Ovary (tissue), 3 donors: ENCODE results near the gene TUBB4B.

Experiments
- CTCF ChIP-seq, 3 donors: fragments of 450-650 bp in 2 of 3; fragments of 200-600 bp in 1 of 3; IDR thresholded peaks; one replicate each; pipeline versions ENCODE4 v1.5.1 to v1.8.0; 2016 to 2022; ENCODE audit warnings: antibody characterized with exemption in 3 of 3, mild to moderate bottlenecking in 1 of 3
- EP300 ChIP-seq: sonication (generic); formaldehyde crosslinking; IDR thresholded peaks from one replicate; pipeline ENCODE4 v1.6.1; 2017; ENCODE audit warnings: antibody characterized with exemption
- POLR2A ChIP-seq: fragments of 450-650 bp; IDR thresholded peaks from one replicate; pipeline ENCODE4 v1.6.1; 2017; ENCODE audit warnings: antibody characterized with exemption, mild to moderate bottlenecking, moderate library complexity
- donor health status: DM: no; HTN: no; CAD: no.

DNA sequence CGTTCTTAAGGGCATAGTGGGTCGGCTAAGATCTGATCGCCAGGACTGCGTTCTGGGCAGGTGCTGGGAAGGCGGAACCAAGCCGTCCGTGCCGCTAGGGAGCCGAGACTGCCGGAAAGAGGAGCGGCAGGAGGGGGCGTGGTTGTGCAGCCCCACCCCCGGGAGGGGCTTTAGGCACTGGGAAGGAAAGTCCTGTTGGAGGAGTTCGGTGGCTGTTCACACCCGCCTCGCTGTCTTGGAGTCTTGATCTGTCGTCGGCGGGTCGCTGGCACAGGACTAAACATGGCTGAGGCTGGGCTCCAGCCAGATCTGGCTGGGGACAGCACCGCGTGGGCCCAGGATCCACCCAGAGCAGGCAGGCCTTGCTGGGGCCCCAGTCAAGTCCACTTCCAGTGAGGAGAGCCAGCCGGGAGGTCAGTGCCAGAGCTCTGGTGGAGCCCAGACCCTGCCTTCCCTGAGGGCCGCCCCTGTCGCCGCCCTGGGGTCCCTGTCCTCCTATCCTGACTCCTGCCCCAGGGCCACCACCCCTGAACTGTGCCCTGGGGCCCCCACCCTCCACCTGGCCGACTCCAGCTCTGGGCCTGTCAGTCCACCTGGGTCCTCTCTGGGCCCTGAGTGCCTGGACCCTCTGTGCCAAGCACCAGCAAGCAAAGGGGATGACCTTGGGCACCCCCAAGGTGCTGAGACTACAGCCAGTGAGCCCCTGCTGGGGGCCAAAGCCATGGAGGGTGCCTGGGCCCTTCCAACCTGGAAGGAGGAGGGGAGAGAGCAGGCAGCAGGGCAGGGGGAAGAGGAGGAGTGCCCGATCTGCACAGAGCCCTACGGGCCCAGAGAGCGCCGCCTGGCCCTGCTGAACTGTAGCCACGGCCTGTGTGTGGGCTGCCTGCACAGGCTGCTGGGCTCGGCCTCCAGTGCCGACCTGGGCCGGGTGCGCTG is 23.5 kb upstream of the TUBB4B start:
- TF ChIP-seq CTCF (IDR thresholded peaks at IDR 0.05) = no peak
- no peak for TF ChIP-seq POLR2A
- TF ChIP-seq EP300 = no peak
